HL-60 (cell line): ENCODE measurements around the gene SNU13.

ENCODE experiments used
- DNase-seq, 2 experiments: peaks; one replicate each; pipeline ENCODE4 v3.0.0-alpha.2; 2010 to 2020; ENCODE audit warnings: low read depth in 1 of 2, low spot score in 1 of 2
- H3K27ac ChIP-seq: fragments of 250-450 bp; sonication (Bioruptor Pico); replicated peaks from 2 replicates; pipeline ENCODE4 v1.5.1; 2020; ENCODE audit warnings: mild to moderate bottlenecking, moderate library complexity
- H3K27me3 ChIP-seq: fragments of 250-450 bp; sonication (Bioruptor Pico); 2 replicates; pipeline ENCODE4 v1.5.1; 2021; ENCODE audit warnings: mild to moderate bottlenecking, moderate library complexity; ENCODE audit not compliant: insufficient read depth, poor library complexity, severe bottlenecking
- H3K4me3 ChIP-seq: replicated peaks from 2 replicates; pipeline ENCODE4 v1.5.1; 2011; ENCODE audit warnings: mild to moderate bottlenecking, control low read depth, low read length; ENCODE audit not compliant: insufficient read depth
- CTCF ChIP-seq: IDR thresholded peaks from one replicate; pipeline ENCODE4 v1.5.1; 2011; ENCODE audit warnings: low read length, control low read depth, inconsistent platforms; ENCODE audit not compliant: insufficient read depth
- GABPA ChIP-seq: IDR thresholded peaks from 2 replicates; pipeline ENCODE4 v1.6.1; 2012; ENCODE audit warnings: low read depth
- POLR2AphosphoS5 ChIP-seq: IDR thresholded peaks from 2 replicates; pipeline ENCODE4 v1.6.1; 2012; ENCODE audit warnings: low read depth
- REST ChIP-seq: IDR thresholded peaks from 2 replicates; pipeline ENCODE4 v1.6.1; 2012; ENCODE audit warnings: low read depth; ENCODE audit not compliant: insufficient replicate concordance
- SPI1 ChIP-seq: IDR thresholded peaks from 2 replicates; pipeline ENCODE4 v1.6.1; 2012; ENCODE audit warnings: low read depth, mild to moderate bottlenecking, borderline replicate concordance

Gene SNU13

GRCh38 chr22:41683052-41683451 is 5.6 kb downstream of the SNU13 start:
- peak overlapping the region; percentile 70 for H3K27ac ChIP-seq

GRCh38 chr22:41682033-41682807 is 6.4 kb downstream of the SNU13 start:
- peak overlapping the region; percentile 70 for H3K27ac ChIP-seq
- DNase-seq, result peak; percentile 85
- H3K4me3 ChIP-seq, result peak overlapping the region; percentile 79
- peak; percentile 90 for TF ChIP-seq POLR2AphosphoS5
- no peak for TF ChIP-seq CTCF
- TF ChIP-seq SPI1, result no peak
- TF ChIP-seq GABPA, result peak; percentile 90
- no peak for TF ChIP-seq REST
- no peaks in the 10 kb centered on the region for H3K27me3 ChIP-seq

More at GRCh38 chr22:41683052-41683451, 5.6 kb downstream of the SNU13 start:
- Histone ChIP-seq H3K27me3 (no peaks in the 10 kb centered on the region), H3K4me3 (peak overlapping the region; percentile 79)
- TF ChIP-seq SPI1 (no peak), GABPA (no peak), REST (no peak), POLR2AphosphoS5 (no peak), CTCF (no peak)
- no peak for DNase-seq

- TF ChIP-seq GABPA, result no peak
- no peak for TF ChIP-seq SPI1
- TF ChIP-seq POLR2AphosphoS5, result no peak
- TF ChIP-seq REST, result no peak
- TF ChIP-seq CTCF, result no peak
- Histone ChIP-seq H3K27me3 (no peaks in the 10 kb centered on the region), H3K27ac (peak overlapping the region; percentile 70), H3K4me3 (peak overlapping the region; percentile 79)
- DNase-seq, result no peak
Observed at GRCh38 chr22:41681616-41682015, 7.1 kb downstream of the SNU13 start.
